Epidermal melanocyte (primary cell): Measurements from ENCODE around the gene POLRMT.

Experiments
- DNase-seq: peaks from one replicate; pipeline ENCODE4 v3.0.0; 2011; ENCODE audit warnings: low spot score; ENCODE audit not compliant: insufficient read length

Gene POLRMT

DNA sequence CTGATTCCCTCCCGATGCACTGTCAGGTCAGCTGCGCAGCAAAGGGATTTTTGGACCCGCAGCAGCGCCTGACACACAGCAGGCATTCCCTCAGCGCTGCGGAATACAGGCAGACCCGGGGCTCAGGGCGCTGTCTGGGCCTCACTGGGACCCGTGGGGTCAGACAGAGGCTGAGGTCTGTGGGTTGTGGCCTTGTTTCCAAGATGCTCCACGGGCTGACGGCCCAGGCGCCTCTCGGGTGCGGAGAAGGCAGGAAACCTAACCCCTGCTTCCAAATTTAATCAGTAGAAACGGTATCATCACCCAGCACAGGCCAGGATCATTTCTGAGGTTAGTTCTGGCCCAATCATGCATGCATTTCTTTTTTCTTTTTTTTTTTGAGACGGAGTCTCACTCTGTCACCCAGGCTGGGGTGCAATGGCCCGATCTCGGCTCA lies 30.4 kb upstream of the POLRMT start:
- no peak for DNase-seq

DNA sequence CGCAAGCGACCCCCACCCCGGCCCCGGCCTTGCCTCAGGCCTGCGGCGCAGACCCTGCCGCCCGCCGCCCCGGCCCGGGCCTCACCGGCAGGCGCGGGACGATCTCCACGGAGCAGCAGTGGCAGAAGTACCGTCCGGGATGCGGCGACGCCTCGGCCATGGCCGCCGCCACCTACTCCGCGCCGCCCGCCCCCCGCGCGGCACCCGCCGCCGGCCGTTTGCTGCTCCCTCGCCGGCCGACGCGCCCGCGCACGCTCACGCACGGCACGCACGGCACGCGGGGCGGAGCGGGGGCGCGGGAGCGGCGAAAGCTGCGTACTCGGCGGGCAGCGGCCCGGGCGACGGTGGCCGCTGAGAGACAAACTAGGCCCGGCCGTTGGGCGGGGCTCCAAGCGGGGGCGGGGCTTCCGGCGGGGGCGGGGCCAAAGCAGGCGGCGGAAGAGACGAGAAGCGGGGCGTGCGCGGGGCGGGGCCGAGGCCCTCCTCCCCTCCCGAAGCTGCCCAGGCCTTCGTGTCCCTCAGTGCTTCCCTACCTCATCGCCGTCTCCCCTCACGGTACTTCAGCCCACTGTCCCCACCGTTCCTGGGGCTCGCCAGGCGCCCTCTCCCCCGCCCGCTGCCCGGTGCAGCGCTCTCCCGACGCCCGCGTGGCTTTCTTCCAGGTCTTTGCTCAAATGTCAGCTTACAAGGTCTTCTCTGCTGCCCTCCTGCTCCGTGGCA lies 29.8 kb upstream of the POLRMT start, which contains the start of gene RNF126:
RNF126 (minus strand) TSS at position 253 of the 720 bp plus-strand sequence; CDS start at position 160, 93 bp downstream.
- peak; percentile 99 for DNase-seq

DNA sequence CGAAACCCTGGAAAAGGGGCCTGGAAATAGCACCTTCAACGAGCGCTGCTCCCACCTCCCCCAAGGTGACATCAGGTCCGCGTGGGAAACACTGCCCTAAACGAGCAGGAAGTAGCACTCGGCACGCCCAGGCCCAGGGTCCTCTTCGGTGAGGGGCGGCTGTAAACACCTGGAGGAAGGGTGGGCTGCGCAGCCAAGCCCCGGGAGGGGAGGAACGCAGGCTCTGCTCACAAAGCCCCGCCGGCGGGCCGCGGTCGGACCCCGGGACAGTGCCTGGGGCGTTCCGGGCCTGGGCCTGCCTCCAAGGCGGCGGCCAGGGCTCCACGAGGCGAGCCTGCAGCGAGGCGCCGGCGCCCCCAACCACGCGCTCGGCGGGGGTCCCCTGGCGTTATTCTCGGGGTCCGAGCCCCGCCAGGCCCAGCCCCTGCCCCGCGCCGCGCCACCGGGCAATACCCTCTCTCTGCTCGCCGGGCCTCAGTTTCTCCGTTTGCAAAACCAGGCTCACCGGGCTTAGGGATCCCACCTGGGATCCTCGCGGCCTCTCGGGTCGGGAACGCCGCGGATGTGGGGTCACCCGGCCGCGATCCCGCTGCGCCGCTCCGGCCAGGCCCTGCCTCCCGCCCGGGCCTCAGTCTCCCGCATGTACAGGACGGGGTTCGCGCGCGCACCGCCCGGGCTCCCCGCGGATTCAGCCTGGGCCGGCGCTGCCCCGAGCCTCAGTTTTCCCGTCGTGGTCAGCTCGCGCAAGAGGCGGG lies 29.0 kb upstream of the POLRMT start:
- no peak for DNase-seq

DNA sequence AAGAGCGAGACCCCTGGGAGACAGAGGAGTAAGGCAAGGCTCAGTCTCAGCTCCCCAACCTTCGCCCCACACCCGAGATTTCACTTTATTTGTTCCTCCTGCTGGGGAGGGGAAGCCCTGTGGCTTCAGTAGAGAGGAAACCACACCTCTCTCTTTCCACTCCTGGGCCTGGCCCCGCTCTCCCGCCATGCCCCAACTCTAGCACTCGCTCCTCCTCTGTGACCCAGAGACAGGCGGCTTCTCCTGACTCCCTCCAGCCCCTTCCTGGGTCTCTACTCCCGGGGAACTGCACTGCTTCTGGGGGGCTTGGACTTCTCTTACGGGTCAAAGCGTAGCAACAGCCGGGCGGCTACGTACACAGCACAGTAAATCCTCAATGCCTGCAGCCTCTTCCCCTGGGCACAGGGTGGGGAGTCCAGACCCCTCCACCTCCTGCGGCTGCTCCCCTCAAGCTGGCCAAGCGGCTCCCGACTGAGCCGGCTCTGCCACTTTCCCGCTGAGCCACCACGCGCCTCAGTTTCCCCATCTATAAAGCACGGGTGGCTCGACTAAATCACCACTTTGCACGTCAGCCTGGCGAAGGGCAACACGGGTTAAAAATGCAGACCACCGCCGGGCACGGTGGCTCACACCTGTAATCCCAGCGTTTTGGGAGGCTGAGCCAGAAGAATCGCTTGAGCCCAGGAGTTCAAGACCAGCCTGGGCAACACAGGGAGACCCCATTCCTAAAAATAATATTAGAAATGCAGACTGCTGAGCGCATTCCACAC lies 28.3 kb upstream of the POLRMT start:
- DNase-seq, result no peak

DNA sequence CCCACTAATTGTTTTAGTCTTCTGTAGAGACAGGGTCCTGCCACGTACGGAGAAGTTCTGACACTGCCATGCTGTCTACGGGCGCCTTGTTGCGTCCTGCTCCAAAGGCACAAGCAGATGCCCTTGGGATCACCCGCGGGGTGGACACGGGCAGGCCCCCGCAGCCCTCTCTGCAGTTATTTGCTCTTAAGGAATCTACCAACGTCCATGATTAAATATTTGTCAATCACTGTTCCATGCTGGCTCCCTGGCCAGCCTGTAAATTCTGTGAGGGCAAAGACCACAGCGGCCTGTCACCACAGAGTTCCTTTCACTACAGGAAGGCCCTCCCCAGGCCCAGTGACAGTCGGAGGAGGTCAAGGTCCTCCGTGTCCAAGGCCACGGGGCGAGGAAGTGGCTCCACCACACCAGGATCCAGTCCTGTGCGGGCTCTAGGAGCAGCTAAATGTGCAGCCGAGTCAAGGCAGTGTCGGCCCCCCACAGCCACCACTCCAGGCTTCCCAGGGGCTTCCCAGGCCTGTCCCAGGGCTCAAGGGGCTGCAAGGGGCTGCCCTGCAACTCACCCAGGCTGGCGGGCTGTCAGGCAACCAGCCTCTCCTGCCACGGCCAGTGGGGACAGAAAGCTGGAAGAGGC lies 27.6 kb upstream of the POLRMT start:
- no peak for DNase-seq

DNA sequence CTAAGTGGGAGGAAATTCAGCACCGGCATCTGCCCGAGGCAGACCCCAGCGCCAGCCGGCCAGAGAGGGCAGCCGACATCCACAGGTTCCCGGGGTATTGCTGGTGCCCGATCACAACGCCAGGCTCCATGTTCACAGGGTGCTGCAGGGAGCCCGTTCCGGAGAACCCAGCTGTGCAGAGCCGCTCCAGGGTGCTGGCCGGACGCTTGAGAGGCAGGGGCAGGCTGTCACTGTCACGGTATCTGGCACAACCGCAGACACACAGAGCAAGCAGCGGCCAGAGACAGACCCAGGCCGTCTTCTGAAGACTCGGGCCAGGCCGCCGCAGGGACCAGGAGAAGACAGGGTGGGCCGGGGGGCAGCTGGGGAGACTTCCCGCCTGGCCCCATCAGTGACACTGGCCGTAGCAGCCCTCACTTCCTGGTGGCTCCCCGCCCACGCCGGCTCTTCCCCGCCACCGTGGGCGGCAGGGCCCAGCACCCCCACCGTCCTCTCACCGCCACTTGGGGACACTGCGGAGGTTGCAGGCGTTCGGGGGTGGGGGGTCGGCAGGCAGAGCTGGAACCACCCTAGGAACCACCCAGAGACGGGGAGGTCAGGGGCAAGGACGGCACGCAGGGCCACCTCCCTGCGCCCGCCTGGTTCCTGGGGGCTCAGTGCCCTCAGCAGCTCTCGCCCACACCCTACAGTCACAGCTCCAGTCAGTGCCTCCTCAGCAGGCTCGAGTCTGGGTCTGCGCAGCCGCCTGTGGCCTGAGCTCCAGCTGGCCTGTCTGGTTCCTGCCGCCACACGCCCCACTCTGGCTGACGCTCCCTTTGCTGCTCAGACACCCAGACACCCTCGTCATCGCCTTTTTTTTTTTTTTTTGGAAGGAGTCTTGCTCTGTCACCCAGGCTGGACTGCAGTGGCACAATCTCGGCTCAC lies 25.8 kb upstream of the POLRMT start:
- DNase-seq, result no peak

DNA sequence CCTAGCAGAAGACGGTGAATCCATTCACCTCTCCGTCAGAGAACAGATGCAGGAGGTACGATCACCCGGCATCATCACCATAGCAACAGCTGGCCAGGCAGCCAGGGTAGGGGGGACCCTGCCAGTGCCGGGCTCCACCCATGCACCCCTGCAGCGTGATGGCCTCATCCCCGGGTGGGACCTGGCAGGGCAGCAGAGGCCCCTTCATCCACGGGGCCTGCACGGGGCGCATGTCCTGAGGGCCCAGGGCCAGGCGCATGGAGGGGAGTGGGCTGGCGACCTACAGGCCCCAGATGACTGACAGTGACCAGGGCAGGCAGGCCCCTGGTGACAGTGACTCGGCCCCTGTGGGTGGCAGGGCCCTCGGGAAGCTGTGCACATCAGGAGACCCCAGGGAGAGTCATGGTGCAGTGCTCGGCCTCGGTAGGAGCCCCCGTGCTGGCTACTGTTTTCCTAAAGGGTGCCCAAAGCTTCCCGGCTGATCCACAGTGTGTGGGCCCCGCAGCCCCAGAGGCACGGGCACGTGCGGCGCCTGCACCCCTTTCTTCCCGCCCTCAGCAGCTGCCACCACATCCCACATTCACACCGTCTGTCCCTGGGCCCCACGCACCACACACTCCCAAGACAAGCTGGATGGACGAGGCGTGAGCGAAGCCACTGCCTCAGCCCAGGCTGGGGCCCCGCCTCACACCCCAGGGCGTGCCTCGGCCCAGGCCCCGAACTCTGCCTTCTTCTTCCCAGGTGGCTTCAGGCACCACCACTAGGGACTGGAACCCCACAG lies 24.9 kb upstream of the POLRMT start:
- DNase-seq, result no peak

DNA sequence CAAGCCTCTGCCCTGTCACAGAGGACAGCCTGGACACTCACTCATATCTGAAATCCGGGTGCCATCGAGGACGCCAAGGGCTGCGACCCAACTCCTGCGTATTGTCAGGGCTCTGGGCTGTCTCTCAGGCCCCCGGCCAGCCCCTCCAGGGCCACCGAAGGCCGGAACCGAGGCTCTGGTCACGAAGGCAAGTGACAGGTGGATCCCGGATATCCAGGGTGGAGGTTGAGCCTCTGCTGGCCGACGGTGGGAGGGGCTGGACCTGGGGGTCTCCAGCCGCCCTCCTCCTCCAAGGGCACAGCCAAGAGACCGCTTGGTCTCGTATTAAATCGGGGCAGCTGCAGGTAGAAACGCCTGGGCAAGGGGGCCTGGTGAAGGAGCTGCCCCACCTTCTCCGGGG lies 24.3 kb upstream of the POLRMT start:
- no peak for DNase-seq

DNA sequence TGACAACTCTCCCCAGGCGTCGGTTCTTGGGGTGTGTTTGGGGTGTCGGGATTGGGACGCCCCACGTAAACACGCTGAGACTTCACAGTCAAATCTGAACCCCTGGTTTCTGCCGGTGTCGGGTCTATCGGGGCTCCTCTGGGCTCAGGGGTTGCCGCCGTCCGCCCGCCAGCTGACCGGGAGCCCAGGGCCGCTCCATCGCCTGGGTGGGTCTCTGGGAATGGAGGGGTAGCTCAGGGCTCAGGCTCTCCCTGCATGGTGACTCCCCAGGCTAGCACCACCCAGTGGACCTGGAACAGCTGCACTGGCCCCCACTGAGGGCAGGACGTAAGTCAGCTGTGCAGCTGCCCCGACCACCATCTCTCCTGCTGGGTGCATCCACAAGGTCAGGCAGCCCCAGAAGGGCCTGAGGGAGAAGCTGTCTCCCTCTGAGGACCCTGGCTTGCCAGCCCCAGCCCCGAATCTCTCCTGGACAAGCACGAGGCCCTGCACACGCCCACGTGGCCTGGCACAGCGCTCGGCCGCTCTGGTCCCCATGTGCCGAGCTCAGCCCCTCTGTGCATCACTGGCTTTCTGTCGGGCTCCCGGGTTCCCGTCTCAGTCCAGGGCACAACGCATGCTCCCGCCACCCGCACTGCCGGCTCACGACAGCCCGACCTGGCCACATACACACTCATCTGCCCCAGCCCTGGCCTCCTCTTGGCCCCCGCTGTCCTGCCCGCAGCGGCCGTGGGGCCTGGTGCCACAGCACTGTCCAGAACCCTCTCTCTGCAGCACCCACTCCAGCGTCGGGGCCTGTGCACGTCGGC lies 23.6 kb upstream of the POLRMT start:
- no peak for DNase-seq

DNA sequence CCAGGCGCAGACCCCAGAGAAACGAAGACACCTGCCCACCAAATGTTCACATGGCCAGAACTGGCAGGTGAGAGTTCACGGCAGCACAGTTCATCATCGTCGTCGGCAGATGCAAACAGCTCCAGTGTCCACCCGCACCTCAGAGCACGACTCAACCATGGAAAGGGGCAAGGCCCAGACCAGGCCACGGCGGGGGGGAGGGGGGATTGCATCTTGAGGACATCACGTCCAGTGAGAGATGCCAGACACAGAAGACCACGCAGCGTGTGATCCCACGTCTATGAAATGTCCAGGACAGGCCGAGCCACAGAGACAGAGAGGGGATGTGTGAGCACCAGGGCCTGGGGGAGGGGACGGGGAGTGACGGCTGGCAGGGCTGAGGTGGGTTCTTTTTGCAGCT lies 22.4 kb upstream of the POLRMT start:
- DNase-seq, result no peak

DNA sequence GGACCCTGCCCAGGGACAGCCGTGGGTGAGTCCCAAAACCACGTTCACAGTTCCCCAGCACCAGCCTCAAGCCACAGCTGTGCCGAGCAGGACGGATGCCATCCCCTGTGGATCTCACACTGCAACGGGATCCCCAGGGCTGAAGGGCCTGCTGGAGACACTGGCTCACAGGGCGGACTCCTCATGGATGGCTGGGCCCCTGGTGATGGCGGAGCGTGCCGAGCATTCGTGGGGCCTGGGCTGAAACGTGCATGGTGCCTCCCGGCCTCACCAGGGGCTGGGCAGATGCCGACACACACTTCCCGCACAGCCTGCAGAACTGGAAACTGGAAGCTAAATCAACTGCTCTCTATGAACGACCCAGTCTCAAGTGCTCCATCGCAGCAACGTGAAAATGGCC lies 20.1 kb upstream of the POLRMT start:
- DNase-seq, result no peak

DNA sequence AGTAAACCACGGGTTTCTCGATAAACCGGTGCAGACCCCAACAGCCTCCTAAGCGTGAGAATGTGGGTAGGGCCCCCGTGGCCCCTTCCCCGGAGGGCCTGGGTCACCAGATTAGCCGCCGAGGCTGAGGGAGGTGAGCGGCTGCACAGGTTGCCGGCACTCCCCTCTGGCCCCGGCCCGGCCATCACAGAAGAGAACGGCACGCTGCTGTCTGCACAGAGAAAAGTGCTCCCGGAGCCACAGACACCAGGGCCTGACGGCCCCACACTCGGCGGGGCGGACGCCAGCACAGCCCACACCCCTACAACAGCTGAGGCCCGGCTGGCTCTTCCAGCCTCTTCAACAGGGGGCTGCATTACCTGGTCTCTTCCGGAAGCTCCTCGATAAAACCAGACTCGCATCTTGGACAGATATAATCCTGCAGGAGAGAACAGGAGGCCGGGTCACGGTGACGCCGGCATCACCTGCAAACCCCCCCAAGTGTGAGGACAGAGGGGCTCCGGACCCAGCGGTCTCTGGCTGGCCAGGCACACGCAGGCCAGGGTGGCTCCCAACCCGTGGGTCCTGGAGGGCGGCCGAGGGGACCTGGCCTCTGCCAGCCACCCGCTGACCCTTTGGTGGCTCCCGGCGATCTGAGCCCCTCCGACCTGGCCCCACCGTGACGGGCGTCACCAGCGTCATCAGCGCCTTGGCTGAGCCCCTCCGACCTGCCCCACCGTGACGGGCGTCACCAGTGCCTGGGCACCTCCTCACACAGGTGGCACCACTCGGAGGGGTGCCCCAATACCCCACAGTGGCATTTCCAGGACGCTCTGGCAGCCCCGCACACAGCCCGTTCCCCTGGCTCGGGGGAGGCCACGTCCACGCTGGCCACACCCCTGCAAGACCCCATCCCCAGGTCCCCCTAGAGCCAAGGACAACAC lies 19.4 kb upstream of the POLRMT start:
- no peak for DNase-seq

DNA sequence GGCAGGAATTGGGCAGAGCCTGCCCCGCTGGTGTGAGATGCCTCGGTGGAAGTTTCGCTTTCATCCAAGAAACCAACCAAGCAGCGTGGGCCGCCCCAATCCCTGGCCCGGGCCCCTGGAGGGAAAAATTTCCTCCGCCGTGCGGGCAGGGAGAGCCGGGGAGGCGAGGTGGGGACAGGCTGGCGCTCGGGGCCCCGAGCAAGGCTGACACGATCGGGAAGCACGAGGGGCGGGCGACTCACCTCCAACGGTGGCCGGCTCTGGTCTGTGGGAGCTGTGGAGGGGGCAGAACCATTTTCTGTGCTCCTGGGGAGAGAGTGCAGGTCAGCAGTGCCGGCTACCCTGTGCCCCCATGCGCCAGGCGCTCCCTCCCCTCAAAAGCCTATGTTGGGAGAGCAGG lies 18.7 kb upstream of the POLRMT start:
- no peak for DNase-seq

DNA sequence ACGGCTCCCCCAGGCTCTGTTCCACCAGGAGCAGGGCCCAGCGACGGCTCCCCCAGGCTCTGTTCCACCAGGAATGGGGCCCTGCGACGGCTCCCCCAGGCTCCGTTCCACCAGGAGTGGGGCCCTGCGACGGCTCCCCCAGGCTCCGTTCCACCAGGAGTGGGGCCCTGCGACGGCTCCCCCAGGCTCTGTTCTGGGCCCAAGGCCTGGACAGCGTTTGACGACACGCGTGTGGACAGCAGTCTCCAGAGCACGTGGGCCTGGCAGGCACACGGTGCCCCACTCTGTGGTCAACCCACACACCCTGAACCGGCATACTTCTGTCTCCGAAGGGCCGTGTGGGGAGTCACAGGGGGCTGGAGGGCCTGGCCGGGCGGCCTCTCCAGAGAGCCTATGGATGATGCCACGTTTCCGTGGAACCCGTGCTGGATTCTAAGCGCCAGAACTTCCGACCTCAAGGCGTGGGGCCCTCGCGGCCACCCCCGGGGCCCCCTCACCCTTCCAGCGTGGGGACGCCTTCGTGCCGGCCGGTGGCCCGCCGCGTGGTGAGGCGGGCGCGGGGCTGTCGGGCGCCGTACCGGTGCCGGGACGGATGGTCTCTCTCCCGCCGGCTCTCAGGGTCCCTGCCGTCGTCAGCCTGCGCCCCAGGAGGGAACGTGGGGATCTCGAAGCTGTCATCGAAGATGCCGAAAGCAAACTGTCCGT lies 17.9 kb upstream of the POLRMT start:
- DNase-seq, result no peak

DNA sequence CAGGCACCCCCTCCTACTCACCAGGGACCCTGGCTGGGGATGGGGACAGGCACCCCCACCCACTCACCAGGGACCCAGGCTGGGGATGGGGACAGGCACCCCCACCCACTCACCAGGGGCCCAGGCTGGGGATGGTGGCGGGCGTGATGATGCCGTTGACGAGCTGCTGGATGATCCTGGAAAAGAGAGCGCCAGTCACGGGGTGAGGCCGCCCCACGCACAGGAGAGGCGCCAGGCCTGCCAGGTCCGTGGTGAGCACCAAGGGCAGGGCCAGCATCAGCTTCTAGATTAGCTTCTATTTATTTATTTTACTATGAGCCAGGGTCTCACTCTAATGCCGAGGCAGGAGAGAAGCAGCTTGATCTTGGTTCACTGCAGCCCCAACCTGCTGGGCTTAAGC lies 16.8 kb upstream of the POLRMT start:
- no peak for DNase-seq

DNA sequence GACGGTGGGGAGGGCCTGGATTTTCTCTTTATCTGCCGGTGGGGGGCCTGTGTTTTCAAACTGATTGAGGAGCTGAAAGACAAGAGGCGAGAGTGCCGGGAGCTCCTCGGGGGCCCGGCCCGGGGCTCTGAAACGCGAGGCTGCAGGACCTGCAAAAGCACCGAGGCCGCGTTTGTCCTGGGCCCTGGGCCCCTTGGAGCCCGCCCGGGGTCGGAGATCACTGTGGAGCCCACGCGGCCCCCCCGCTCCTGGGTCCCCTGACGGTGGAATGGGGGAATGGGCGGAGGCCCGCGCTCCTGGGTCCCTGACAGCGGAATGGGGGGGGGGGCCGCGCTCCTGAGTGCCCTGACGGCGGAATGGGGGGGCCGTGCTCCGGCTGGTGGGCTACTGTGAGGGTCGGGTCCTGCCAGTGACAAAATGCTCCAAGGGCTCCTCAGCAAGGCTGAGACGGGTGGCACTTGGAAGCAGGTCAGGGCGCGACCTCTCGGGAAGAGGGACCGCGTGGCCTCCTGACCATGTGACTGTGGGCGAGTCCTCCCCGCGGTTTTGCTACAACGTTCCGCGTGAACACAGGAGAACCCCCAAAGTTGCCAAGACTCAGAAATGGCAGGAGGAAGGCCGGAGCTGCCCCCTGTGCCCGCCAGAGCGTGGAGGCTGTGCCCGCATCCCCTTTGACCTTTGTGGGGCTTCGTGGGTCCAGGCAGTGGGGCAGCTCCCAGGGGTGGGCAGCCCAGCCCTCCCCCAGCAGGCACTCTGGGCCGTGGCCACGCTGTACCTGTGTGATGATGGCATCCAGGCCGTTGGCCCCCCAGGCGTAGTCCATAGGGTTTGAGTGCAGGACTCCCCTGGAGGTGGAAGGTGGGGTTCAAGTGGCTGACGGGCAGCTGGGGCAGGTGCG lies 15.8 kb upstream of the POLRMT start:
- DNase-seq, result no peak
